Measurements from ENCODE around the gene PFDN2. TPM values are rescaled to one million over a fixed set of nuclear protein-coding genes. Genes with fewer than 3 reads are reported as not detected.
"Not testable (repeated sequence)": the region's sequence is repeated elsewhere in the genome, so short reads cannot be mapped to it uniquely, and the experiment has no call there.

PFDN2 gene
- total and polyA plus RNA-seq, 5 experiments from 2014 or later: 37.9 to 91.3 (median 74.6) TPM

GRCh38 chr1:161119092-161119903 is 1.5 kb upstream of the PFDN2 start:
- POLR2A ChIA-PET: interaction anchor here (0.6 to 2.4 kb wide), 4 partner anchors 9 to 272 kb away, joined by 3 to 12 read pairs (median 6); no protein-coding TSS in a partner anchor
- peaks cover 0 to 43% (median 4%) of the 10 kb centered on the region in 3 donors for H3K36me3 Mint-ChIP-seq
- peak; percentile 47 to 62 for ATAC-seq
- peak overlapping the region; percentile 91 to 97 (median 95) for H3K4me3 Mint-ChIP-seq
- peaks cover 22 to 80% (median 54%) of the 10 kb centered on the region in 4 donors for H3K4me1 Mint-ChIP-seq
- H3K9me3 Mint-ChIP-seq: no peaks in the 10 kb centered on the region
- DNase-seq: peak; percentile 17 to 73 (median 51)
- no peaks in the 10 kb centered on the region for H3K27me3 Mint-ChIP-seq
- H3K27ac Mint-ChIP-seq: peak overlapping the region; percentile 77 to 98 (median 94)

DNA sequence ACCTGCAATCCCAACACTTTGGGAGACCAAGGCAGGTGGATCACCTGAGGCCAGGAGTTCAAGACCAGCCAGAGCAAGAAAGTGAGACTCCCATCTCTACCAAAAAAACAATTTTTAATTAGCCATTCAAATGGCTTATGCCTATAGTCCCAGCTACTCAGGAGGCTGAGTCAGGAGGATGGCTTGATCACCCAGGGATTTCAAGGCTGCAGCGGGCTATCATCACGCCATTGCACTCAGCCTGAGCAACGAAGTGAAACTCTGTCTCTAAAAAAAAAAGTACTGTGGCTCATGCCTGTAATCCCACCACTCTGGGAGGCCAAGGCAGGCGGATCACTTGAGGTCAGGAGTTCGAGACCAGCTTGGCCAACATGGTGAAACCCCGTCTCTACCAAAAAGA is 1.9 kb downstream of the PFDN2 start:
- not testable (repeated sequence) for ATAC-seq, DNase-seq, H3K9me3 Mint-ChIP-seq, H3K27me3 Mint-ChIP-seq
- H3K4me3 Mint-ChIP-seq: peak overlapping the region; percentile 91 to 97 (median 95)
- H3K36me3 Mint-ChIP-seq: peaks cover 0 to 22% (median 0%) of the 10 kb centered on the region in 3 donors
- POLR2A ChIA-PET: interaction anchor here (0.6 to 1.9 kb wide), 3 partner anchors 50 to 86 kb away, joined by 3 to 4 read pairs (median 4); partner anchors contain the start of genes NDUFS2 and PPOX
- H3K27ac Mint-ChIP-seq: peak overlapping the region in 5 of 10 donors; percentile 5 to 69 (median 48)
- H3K4me1 Mint-ChIP-seq: peaks cover 41 to 87% (median 78%) of the 10 kb centered on the region in 4 donors

DNA sequence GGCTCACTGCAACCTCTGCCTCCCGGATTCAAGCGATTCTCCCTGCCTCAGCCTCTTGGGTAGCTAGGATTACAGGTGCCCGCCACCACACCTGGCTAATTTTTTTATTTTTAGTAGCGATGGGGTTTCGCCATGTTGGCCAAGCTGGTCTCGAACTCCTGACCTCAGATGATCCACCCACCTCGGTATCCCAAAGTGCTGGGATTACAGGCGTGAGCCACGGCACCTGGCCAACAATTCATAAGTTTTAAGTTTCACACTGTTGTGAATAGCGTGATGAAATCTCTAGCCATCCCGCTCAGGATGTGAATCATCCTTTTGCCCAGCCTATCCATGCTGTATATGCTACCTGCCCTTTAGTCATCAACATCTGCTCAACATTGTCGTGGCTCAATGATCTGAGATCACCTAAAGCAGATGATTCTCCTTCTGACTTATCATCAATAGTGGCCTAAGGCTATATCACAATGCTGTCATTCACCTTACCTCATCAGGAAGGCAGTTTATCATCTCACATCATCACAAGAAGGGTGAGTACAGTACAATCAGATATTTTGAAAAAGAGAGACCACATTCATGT is 2.6 kb downstream of the PFDN2 start:
- Mint-ChIP-seq H3K27me3 (no peaks in the 10 kb centered on the region), H3K27ac (peak overlapping the region in 5 of 10 donors; percentile 1 to 69 (median 40)), H3K9me3 (no peaks in the 10 kb centered on the region), H3K4me3 (peak overlapping the region in 8 of 10 donors; percentile 7 to 97 (median 84)), H3K4me1 (peaks cover 41 to 86% (median 77%) of the 10 kb centered on the region in 4 donors), H3K36me3 (peaks cover 0 to 23% (median 0%) of the 10 kb centered on the region in 3 donors)
- POLR2A ChIA-PET: interaction anchor here (0.5 to 0.7 kb wide), 2 partner anchors 54 to 110 kb away, joined by 4 to 6 read pairs; no protein-coding TSS in a partner anchor
- ATAC-seq (no peak), DNase-seq (no peak)

DNA sequence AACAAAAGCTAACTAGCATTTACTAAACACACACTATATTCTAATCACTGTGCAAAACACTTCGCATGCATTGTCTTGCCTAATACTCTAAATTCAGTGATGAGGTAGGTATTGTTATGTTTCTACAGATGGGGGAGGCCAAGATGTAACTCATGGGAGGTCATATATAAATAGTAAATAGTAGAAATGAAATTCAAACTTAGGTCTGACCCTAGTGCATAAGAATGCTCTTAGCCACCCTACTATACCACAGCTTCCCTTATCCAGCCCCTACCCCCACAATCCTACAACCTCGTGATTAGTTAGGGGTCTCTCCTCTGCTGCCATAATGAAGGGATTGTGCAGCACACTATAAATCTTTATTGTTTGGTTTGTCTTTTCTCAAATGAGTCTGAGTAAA is 3.3 kb downstream of the PFDN2 start:
- Mint-ChIP-seq H3K9me3 (no peaks in the 10 kb centered on the region), H3K4me3 (peak overlapping the region in 1 of 10 donors; percentile 29), H3K4me1 (peaks cover 39 to 79% (median 72%) of the 10 kb centered on the region in 4 donors), H3K36me3 (peaks cover 0 to 23% (median 0%) of the 10 kb centered on the region in 3 donors), H3K27ac (peak overlapping the region in 3 of 10 donors; percentile 43 to 69 (median 49)), H3K27me3 (no peaks in the 10 kb centered on the region)
- ATAC-seq (no peak), DNase-seq (no peak)
- POLR2A ChIA-PET: interaction anchor here (0.6 kb wide), 1 partner anchor 78 kb away, joined by 4 read pairs; no protein-coding TSS in a partner anchor

GRCh38 chr1:161113915-161114314 is 3.9 kb downstream of the PFDN2 start:
- DNase-seq (no peak), ATAC-seq (no peak)
- peak overlapping the region in 1 of 10 donors; percentile 22 for H3K4me3 Mint-ChIP-seq
- POLR2A ChIA-PET: interaction anchor here (0.6 kb wide), 1 partner anchor 77 kb away, joined by 4 read pairs; no protein-coding TSS in a partner anchor
- peaks cover 0 to 26% (median 0%) of the 10 kb centered on the region in 3 donors for H3K36me3 Mint-ChIP-seq
- H3K27ac Mint-ChIP-seq: peak overlapping the region in 5 of 10 donors; percentile 27 to 72 (median 68)
- H3K27me3 Mint-ChIP-seq: no peaks in the 10 kb centered on the region
- H3K4me1 Mint-ChIP-seq: peaks cover 36 to 73% (median 68%) of the 10 kb centered on the region in 4 donors
- H3K9me3 Mint-ChIP-seq: no peaks in the 10 kb centered on the region

DNA sequence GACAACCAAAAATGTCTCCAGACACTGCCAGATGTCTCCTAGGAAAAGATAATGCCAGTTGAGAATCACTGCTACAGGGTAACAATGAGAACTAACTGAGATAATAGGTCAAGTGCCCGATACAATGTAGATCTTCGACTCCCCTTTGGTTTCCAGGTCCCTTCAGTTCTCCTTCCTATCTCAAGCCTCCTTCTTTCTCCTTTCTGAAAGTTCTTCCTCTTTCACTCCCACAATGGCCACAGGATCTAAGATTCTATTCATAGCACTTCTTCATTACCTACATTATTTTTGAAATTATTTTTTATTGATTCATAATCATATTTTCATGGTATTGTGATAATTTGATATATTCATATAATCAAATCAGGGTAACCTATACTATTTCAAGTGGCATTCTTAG is 6.3 kb downstream of the PFDN2 start:
- POLR2A ChIA-PET: interaction anchor here (0.6 to 1.3 kb wide), 3 partner anchors 13 to 50 kb away, joined by 3 to 4 read pairs (median 3); no protein-coding TSS in a partner anchor
- DNase-seq (no peak), ATAC-seq (no peak)
- Mint-ChIP-seq H3K4me1 (peaks cover 33 to 57% (median 52%) of the 10 kb centered on the region in 4 donors), H3K9me3 (no peaks in the 10 kb centered on the region), H3K27ac (peak overlapping the region in 6 of 10 donors; percentile 2 to 58 (median 30)), H3K27me3 (no peaks in the 10 kb centered on the region), H3K36me3 (peaks cover 0 to 29% (median 0%) of the 10 kb centered on the region in 3 donors), H3K4me3 (no peak overlapping the region)

DNA sequence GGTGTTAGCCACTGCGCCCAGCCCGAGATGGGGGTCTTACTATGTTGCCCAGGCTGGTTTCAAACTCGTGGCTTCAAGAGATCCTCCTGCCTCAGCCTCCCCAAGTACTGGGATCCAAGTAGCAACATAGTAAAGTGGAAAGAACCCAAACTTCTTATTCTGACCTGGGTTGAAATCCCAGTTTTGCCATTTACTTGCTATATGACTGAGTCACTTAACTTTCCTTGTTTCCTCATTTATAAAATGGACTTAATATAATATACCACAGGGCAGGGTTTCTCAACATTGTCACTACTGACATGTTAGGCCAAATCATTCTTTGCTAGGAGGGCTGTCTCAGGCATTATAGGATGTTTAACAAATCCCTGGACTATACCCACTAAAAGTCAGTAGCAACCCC is 6.7 kb downstream of the PFDN2 start:
- ATAC-seq (no peak), DNase-seq (no peak)
- no peaks in the 10 kb centered on the region for H3K27me3 Mint-ChIP-seq
- H3K36me3 Mint-ChIP-seq: peaks cover 0 to 29% (median 0%) of the 10 kb centered on the region in 3 donors
- POLR2A ChIA-PET: no interaction called here
- H3K27ac Mint-ChIP-seq: peak overlapping the region in 3 of 10 donors; percentile 5 to 58 (median 24)
- H3K4me3 Mint-ChIP-seq: no peak overlapping the region
- H3K9me3 Mint-ChIP-seq: no peaks in the 10 kb centered on the region
- H3K4me1 Mint-ChIP-seq: peaks cover 30 to 57% (median 50%) of the 10 kb centered on the region in 4 donors

- H3K9me3 Mint-ChIP-seq: no peaks in the 10 kb centered on the region
- H3K36me3 Mint-ChIP-seq: peaks cover 0 to 33% (median 0%) of the 10 kb centered on the region in 3 donors
- H3K27ac Mint-ChIP-seq: peak overlapping the region in 1 of 10 donors; percentile 17
- DNase-seq (no peak), ATAC-seq (no peak)
- POLR2A ChIA-PET: no interaction called here
- no peak overlapping the region for H3K4me3 Mint-ChIP-seq
- no peaks in the 10 kb centered on the region for H3K27me3 Mint-ChIP-seq
- peaks cover 16 to 28% (median 22%) of the 10 kb centered on the region in 4 donors for H3K4me1 Mint-ChIP-seq
These were observed 11.4 kb downstream of the PFDN2 start for GRCh38 chr1:161106431-161106830.

DNA sequence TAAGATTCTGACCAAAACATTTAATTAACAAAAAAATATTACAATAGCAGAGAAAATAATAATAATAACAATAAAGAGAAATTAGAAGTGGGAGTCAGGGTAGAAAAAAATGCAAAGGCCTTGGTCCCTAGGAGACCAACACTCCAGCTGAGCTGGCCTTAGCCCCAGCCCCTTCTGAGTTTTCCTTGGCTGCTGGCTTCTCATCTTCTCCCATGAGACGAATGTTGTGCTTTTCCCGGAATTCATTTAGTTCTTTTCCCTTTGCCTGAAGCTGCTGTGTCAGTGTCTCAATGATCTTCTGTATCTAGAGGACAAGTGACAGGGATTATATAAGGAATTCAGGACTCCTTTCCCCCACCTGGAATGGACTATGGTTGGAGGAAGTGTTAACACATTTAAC is 17.3 kb downstream of the PFDN2 start:
- no peak for DNase-seq
- H3K9me3 Mint-ChIP-seq: peaks cover 0 to 5% (median 0%) of the 10 kb centered on the region in 9 donors
- H3K4me1 Mint-ChIP-seq: peaks cover 22 to 36% (median 33%) of the 10 kb centered on the region in 4 donors
- peaks cover 0 to 4% (median 0%) of the 10 kb centered on the region in 5 donors for H3K27me3 Mint-ChIP-seq
- H3K36me3 Mint-ChIP-seq: peaks cover 0 to 37% (median 0%) of the 10 kb centered on the region in 3 donors
- no peak overlapping the region for H3K27ac Mint-ChIP-seq
- no peak overlapping the region for H3K4me3 Mint-ChIP-seq
- ATAC-seq: no peak
- POLR2A ChIA-PET: interaction anchor here (0.5 to 8.7 kb wide), 3 partner anchors 31 to 103 kb away, joined by 8 to 119 read pairs (median 8); partner anchors contain the start of gene ARHGAP30

GRCh38 chr1:161099090-161099802 is 18.6 kb downstream of the PFDN2 start:
- H3K27me3 Mint-ChIP-seq: peaks cover 0 to 4% (median 0%) of the 10 kb centered on the region in 5 donors
- H3K4me3 Mint-ChIP-seq: peak overlapping the region; percentile 59 to 86 (median 81)
- peaks cover 0 to 35% (median 0%) of the 10 kb centered on the region in 3 donors for H3K36me3 Mint-ChIP-seq
- H3K4me1 Mint-ChIP-seq: peaks cover 19 to 32% (median 27%) of the 10 kb centered on the region in 4 donors
- peak overlapping the region in 9 of 10 donors; percentile 41 to 91 (median 81) for H3K27ac Mint-ChIP-seq
- POLR2A ChIA-PET: interaction anchor here (1.0 to 8.7 kb wide), 9 partner anchors 13 to 101 kb away, joined by 3 to 119 read pairs (median 12); partner anchors contain the start of genes ARHGAP30, F11R, NIT1 and PFDN2
- ATAC-seq (no peak), DNase-seq (no peak)
- H3K9me3 Mint-ChIP-seq: peaks cover 0 to 5% (median 0%) of the 10 kb centered on the region in 9 donors

DNA sequence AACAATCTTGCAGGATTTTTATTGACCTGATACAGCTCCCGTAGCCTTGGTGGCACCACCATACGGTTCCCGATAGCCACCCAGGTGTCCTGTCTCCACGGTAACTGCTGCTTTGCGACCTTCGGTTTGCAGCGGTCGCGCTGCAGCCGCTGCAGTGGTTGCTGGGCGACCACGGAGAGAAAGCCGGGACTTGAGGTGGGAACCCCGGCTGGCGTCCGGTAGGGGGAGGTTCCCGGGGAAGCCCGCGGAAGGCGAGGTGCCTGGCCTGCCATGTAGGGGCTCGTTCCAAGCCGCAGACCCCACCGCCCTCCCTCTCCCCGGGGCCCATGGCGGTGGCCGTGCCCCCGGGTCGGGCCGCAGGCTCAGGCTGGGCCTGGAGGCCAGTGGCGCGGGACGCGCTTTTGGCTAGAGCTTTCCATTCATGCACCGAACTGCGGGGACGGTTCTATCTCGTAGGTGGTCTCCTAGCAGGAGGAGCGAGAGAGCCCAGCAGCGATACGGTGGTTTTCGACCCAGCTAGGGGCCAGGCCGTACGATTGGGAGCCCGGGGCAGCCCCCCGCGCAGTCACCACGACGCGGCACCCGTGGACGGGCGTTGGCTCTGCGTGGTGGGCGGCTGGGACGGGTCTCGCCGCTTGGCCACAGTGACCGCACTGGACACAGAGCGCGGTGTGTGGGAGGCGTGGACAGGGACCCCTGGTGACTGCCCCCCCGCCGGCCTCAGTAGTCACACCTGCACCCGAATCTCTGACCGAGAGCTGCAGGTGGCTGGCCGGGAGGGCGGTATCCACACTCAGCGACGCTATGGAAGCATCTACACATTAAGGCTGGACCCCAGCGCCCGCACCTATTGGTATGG is 19.4 kb downstream of the PFDN2 start, which contains the start of gene KLHDC9:
Gene KLHDC9, plus strand, starts transcription at position 152 of the 859 bp plus-strand sequence. Its CDS starts 175 bp downstream, at position 327.
- ATAC-seq: peak; percentile 71 to 78
- Mint-ChIP-seq H3K27me3 (peaks cover 0 to 4% (median 0%) of the 10 kb centered on the region in 5 donors), H3K9me3 (peaks cover 0 to 5% (median 0%) of the 10 kb centered on the region in 9 donors), H3K27ac (peak within 1 kb of the TSS; percentile 83 to 100 (median 88)), H3K4me1 (peaks cover 16 to 29% (median 25%) of the 10 kb centered on the region in 4 donors), H3K36me3 (peaks cover 0 to 35% (median 0%) of the 10 kb centered on the region in 3 donors), H3K4me3 (peak within 1 kb of the TSS; percentile 83 to 96 (median 92))
- DNase-seq: peak; percentile 33 to 79 (median 60)
- POLR2A ChIA-PET: interaction anchor here (0.6 to 8.7 kb wide), 23 partner anchors 14 to 330 kb away, joined by 3 to 119 read pairs (median 4); partner anchors contain the start of genes ARHGAP30, F11R, NIT1 and PFDN2
